ENCODE results near the gene LYPD5. TPM values are rescaled to one million over a fixed set of nuclear protein-coding genes. Genes with fewer than 3 reads are reported as not detected.

The LYPD5 gene
- total and polyA plus RNA-seq, 2 of the 13 experiments (the other 11 are each of a cell fraction or from before 2014, with no cell fraction given), result not detected

DNA sequence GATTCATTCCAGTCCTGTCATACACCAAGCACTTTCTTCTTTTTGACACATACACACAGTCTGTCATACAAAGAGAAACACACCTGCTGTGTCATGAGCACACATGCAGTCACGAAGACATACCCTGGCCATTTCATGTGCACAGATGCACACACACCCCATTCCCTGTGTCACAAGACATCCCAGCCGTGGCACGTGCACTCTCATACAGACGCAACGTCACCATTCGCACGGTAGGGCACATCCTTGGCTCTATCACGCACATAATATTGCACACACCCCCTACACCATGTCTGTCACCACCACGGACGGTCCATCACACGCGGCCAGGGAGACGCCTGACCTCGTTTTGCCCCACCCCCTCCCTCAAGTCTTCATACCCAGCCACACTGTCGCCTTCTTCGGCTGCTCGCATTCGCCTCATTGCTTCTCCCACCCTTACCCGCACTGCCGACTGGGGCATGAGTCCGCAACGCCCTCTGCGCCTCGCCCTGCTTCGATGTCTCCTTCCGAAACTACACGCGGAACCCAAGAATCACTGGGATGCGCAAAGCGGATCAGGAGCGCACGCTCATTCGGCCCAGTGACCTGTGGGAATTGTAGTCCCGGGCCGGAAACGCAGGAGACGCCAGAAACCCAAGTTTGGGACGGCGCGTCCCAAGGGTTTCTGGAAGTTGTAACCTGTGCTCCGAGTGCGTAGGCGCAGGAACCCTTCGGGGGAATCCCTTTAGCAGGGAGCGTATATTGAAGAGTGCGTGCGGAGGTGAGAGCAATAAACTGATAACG lies 18.0 kb upstream of the LYPD5 start:
- Histone ChIP-seq H3K9me3 (ENCODE audit: low read length) (no peaks in the 10 kb centered on the region), H3K4me2 (ENCODE audit: low read depth, low read length) (no peak overlapping the region), H2AFZ (ENCODE audit: low read length) (no peak overlapping the region), H4K20me1 (ENCODE audit: insufficient read depth, low read length) (no peaks in the 10 kb centered on the region), H3K9ac (ENCODE audit: insufficient read depth, low read depth, low read length) (no peak overlapping the region), H3K27me3 (ENCODE audit: control insufficient read depth in 1 of 2, insufficient read depth in 2 of 2, low read length in 2 of 2) (no peaks in the 10 kb centered on the region; a peak in 2 of 5 replicates), H3K4me1 (ENCODE audit: insufficient read depth, low read length) (no peaks in the 10 kb centered on the region), H3K4me3 (replicated peaks in 1 of 3; ENCODE audit: insufficient read depth in 1 of 3, low read depth in 2 of 3, low read length in 3 of 3) (no peak overlapping the region), H3K36me3 (replicated peaks in 1 of 2; ENCODE audit: control insufficient read depth in 1 of 2, insufficient read depth in 2 of 2, low read length in 2 of 2) (no peaks in the 10 kb centered on the region), H3K79me2 (ENCODE audit: insufficient read depth, low read length) (no peaks in the 10 kb centered on the region), H3K27ac (ENCODE audit: extremely low read length, insufficient read depth, low read length) (no peak overlapping the region)
- no peak for TF ChIP-seq ZNF746 (CRISPR knock-in tag; IDR thresholded peaks at IDR 0.05)
- TF ChIP-seq, protein P1, sequence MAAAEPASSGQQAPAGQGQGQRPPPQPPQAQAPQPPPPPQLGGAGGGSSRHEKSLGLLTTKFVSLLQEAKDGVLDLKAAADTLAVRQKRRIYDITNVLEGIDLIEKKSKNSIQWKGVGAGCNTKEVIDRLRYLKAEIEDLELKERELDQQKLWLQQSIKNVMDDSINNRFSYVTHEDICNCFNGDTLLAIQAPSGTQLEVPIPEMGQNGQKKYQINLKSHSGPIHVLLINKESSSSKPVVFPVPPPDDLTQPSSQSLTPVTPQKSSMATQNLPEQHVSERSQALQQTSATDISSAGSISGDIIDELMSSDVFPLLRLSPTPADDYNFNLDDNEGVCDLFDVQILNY (CRISPR knock-in tag; conservative IDR thresholded peaks at IDR 0.05), result no peak
- DNase-seq (ENCODE audit: low spot score) (no peak), FAIRE-seq (no peak), ATAC-seq (no peak)
- CTCF ChIA-PET (ENCODE audit: low intra/inter-chr PET ratio, low total read pairs), result no interaction called here
- POLR2A ChIA-PET, result no interaction called here
- intact Hi-C loops (cut with micrococcal nuclease; ENCODE audit: unreplicated experiment), result loop anchor here (10.0 kb wide), 1 partner anchor 115 kb away; the partner anchor contains the start of gene ZNF45
- BruUV-seq (replicated peaks), result no TSS peak
- in situ Hi-C loops (cut with HindIII; ENCODE audit: extremely low pct_ligation_motif_present, low pct_unique_long_range_greater_than_20kb), result no loop called here
- 67% methylated on average over 48 of the region's 48 CpGs for WGBS (ENCODE audit: low lambda C conversion rate)

DNA sequence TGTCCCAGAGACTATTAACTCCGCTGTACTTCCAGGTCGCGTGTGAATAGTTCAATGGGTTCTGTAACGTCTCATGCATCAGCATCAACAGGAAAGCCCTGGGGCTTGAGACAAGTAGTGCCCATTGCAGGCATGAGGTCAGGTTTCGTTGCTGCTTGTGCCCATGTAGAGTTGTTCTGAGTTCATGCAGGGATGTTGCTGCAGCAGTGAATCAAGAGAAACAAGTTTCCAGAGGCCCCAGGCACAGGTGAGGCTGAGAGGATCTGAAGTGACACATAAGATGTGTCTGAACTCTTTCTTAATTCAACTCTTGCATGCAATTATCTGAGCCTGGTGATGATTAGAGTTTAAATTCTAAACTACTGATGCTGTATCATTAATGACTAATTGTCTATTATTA lies 16.3 kb upstream of the LYPD5 start:
- ChIA-PET CTCF (ENCODE audit: low intra/inter-chr PET ratio, low total read pairs) (no interaction called here), POLR2A (no interaction called here)
- no TSS peak for BruUV-seq (replicated peaks)
- H3K79me2 ChIP-seq (ENCODE audit: insufficient read depth, low read length), result no peaks in the 10 kb centered on the region
- TF ChIP-seq, protein P2, sequence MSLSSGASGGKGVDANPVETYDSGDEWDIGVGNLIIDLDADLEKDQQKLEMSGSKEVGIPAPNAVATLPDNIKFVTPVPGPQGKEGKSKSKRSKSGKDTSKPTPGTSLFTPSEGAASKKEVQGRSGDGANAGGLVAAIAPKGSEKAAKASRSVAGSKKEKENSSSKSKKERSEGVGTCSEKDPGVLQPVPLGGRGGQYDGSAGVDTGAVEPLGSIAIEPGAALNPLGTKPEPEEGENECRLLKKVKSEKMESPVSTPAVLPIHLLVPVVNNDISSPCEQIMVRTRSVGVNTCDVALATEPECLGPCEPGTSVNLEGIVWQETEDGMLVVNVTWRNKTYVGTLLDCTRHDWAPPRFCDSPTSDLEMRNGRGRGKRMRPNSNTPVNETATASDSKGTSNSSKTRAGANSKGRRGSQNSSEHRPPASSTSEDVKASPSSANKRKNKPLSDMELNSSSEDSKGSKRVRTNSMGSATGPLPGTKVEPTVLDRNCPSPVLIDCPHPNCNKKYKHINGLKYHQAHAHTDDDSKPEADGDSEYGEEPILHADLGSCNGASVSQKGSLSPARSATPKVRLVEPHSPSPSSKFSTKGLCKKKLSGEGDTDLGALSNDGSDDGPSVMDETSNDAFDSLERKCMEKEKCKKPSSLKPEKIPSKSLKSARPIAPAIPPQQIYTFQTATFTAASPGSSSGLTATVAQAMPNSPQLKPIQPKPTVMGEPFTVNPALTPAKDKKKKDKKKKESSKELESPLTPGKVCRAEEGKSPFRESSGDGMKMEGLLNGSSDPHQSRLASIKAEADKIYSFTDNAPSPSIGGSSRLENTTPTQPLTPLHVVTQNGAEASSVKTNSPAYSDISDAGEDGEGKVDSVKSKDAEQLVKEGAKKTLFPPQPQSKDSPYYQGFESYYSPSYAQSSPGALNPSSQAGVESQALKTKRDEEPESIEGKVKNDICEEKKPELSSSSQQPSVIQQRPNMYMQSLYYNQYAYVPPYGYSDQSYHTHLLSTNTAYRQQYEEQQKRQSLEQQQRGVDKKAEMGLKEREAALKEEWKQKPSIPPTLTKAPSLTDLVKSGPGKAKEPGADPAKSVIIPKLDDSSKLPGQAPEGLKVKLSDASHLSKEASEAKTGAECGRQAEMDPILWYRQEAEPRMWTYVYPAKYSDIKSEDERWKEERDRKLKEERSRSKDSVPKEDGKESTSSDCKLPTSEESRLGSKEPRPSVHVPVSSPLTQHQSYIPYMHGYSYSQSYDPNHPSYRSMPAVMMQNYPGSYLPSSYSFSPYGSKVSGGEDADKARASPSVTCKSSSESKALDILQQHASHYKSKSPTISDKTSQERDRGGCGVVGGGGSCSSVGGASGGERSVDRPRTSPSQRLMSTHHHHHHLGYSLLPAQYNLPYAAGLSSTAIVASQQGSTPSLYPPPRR (CRISPR knock-in tag; IDR thresholded peaks at IDR 0.05; ENCODE audit: borderline replicate concordance), result no peak
- TF ChIP-seq TBP (CRISPR knock-in tag; IDR thresholded peaks at IDR 0.05), result no peak
- TF ChIP-seq MAFG (CRISPR knock-in tag; IDR thresholded peaks at IDR 0.05), result no peak
- TF ChIP-seq RFXAP (CRISPR knock-in tag; IDR thresholded peaks at IDR 0.05; ENCODE audit: borderline replicate concordance), result no peak
- TF ChIP-seq ZSCAN29 (CRISPR knock-in tag; conservative IDR thresholded peaks at IDR 0.05), result no peak
- no peak for TF ChIP-seq MTF1 (CRISPR knock-in tag; IDR thresholded peaks at IDR 0.05)
- no peak for TF ChIP-seq ZNF33B (CRISPR knock-in tag; IDR thresholded peaks at IDR 0.05)
- no peak for TF ChIP-seq SMAD9 (CRISPR knock-in tag; IDR thresholded peaks at IDR 0.05)
- no peak for TF ChIP-seq SKI (IDR thresholded peaks at IDR 0.05; ENCODE audit: partially characterized antibody)
- no peak overlapping the region for H3K27ac ChIP-seq (ENCODE audit: extremely low read length, insufficient read depth, low read length)
- intact Hi-C loops (cut with micrococcal nuclease; ENCODE audit: unreplicated experiment), result no loop called here
- no peak for ATAC-seq
- no peak overlapping the region for H3K9ac ChIP-seq (ENCODE audit: insufficient read depth, low read depth, low read length)
- H3K36me3 ChIP-seq (replicated peaks in 1 of 2; ENCODE audit: control insufficient read depth in 1 of 2, insufficient read depth in 2 of 2, low read length in 2 of 2), result no peaks in the 10 kb centered on the region
- H3K4me1 ChIP-seq (ENCODE audit: insufficient read depth, low read length), result no peaks in the 10 kb centered on the region
- in situ Hi-C loops (cut with HindIII; ENCODE audit: extremely low pct_ligation_motif_present, low pct_unique_long_range_greater_than_20kb), result no loop called here
- no peaks in the 10 kb centered on the region; a peak in 2 of 5 replicates for H3K27me3 ChIP-seq (ENCODE audit: control insufficient read depth in 1 of 2, insufficient read depth in 2 of 2, low read length in 2 of 2)
- no peak for DNase-seq (ENCODE audit: low spot score)
- no peaks in the 10 kb centered on the region for H4K20me1 ChIP-seq (ENCODE audit: insufficient read depth, low read length)
- H3K4me2 ChIP-seq (ENCODE audit: low read depth, low read length), result no peak overlapping the region
- no CpG with 5 or more reads among the region's 5 CpGs for WGBS (ENCODE audit: low lambda C conversion rate)
- no peak overlapping the region for H2AFZ ChIP-seq (ENCODE audit: low read length)
- H3K9me3 ChIP-seq (ENCODE audit: low read length), result no peaks in the 10 kb centered on the region
- H3K4me3 ChIP-seq (replicated peaks in 1 of 3; ENCODE audit: insufficient read depth in 1 of 3, low read depth in 2 of 3, low read length in 3 of 3), result no peak overlapping the region
- no peak for FAIRE-seq

Data from HepG2 (cell line).